ENCODE data around the gene SMARCB1. TPM values are rescaled to one million over a fixed set of nuclear protein-coding genes. Genes with fewer than 3 reads are reported as not detected.

SMARCB1 gene
- total RNA-seq, 3 donors from 2014 or later: 34.6 to 60.2 (median 50.1) TPM

GRCh38 chr22:23816156-23816976 is 29.6 kb downstream of the SMARCB1 start:
- no peaks in the 10 kb centered on the region for H3K4me1 ChIP-seq
- no peak for TF ChIP-seq POLR2AphosphoS5 (IDR thresholded peaks at IDR 0.05)
- TF ChIP-seq POLR2A (IDR thresholded peaks at IDR 0.05): no peak
- no peak for TF ChIP-seq CTCF (IDR thresholded peaks at IDR 0.05)
- no peak for DNase-seq (ENCODE audit: low spot score in 2 of 2)
- peaks cover 7% of the 10 kb centered on the region for H3K36me3 ChIP-seq
- no peak overlapping the region for H3K4me3 ChIP-seq
- H3K9me3 ChIP-seq: no peaks in the 10 kb centered on the region
- no peaks in the 10 kb centered on the region for H3K27me3 ChIP-seq
- no peak overlapping the region for H3K27ac ChIP-seq
- intact Hi-C loops (cut with DNase I; ENCODE audit: low total_unique reads): no loop called here

- Histone ChIP-seq H3K36me3 (peaks cover 7% of the 10 kb centered on the region), H3K27me3 (no peaks in the 10 kb centered on the region), H3K27ac (no peak overlapping the region), H3K4me3 (no peak overlapping the region), H3K9me3 (no peaks in the 10 kb centered on the region), H3K4me1 (no peaks in the 10 kb centered on the region)
- TF ChIP-seq POLR2AphosphoS5 (IDR thresholded peaks at IDR 0.05) (no peak), CTCF (IDR thresholded peaks at IDR 0.05) (no peak), POLR2A (IDR thresholded peaks at IDR 0.05) (no peak)
- intact Hi-C loops (cut with DNase I; ENCODE audit: low total_unique reads): no loop called here
- no peak for DNase-seq (ENCODE audit: low spot score in 2 of 2)
Observed at GRCh38 chr22:23817146-23817545, 30.4 kb downstream of the SMARCB1 start.

GRCh38 chr22:23818541-23818940 is 31.8 kb downstream of the SMARCB1 start:
- TF ChIP-seq POLR2A (IDR thresholded peaks at IDR 0.05): no peak
- no peak for TF ChIP-seq POLR2AphosphoS5 (IDR thresholded peaks at IDR 0.05)
- no peak for TF ChIP-seq CTCF (IDR thresholded peaks at IDR 0.05)
- no peak for DNase-seq (ENCODE audit: low spot score in 2 of 2)
- Histone ChIP-seq H3K27me3 (no peaks in the 10 kb centered on the region), H3K27ac (no peak overlapping the region), H3K4me3 (no peak overlapping the region), H3K9me3 (no peaks in the 10 kb centered on the region), H3K4me1 (no peaks in the 10 kb centered on the region), H3K36me3 (peaks cover 7% of the 10 kb centered on the region)
- intact Hi-C loops (cut with DNase I; ENCODE audit: low total_unique reads): no loop called here

GRCh38 chr22:23820748-23821211 is 34.0 kb downstream of the SMARCB1 start:
- H3K27ac ChIP-seq: peak overlapping the region; percentile 42 to 77
- H3K9me3 ChIP-seq: no peaks in the 10 kb centered on the region
- H3K27me3 ChIP-seq: no peaks in the 10 kb centered on the region
- no peak overlapping the region for H3K4me3 ChIP-seq
- intact Hi-C loops (cut with DNase I; ENCODE audit: low total_unique reads): no loop called here
- no peak for TF ChIP-seq POLR2AphosphoS5 (IDR thresholded peaks at IDR 0.05)
- no peak for TF ChIP-seq CTCF (IDR thresholded peaks at IDR 0.05)
- no peaks in the 10 kb centered on the region for H3K4me1 ChIP-seq
- DNase-seq (ENCODE audit: low spot score in 2 of 2): no peak
- peaks cover 7% of the 10 kb centered on the region for H3K36me3 ChIP-seq

- intact Hi-C loops (cut with DNase I; ENCODE audit: low total_unique reads): no loop called here
- H3K27ac ChIP-seq: peak overlapping the region; percentile 33 to 77
- H3K4me1 ChIP-seq: no peaks in the 10 kb centered on the region
- peak in 1 of 2 donors; percentile 70 for DNase-seq (ENCODE audit: low spot score in 2 of 2)
- no peak overlapping the region for H3K4me3 ChIP-seq
- TF ChIP-seq POLR2A (IDR thresholded peaks at IDR 0.05): no peak
- no peak for TF ChIP-seq CTCF (IDR thresholded peaks at IDR 0.05)
- no peak for TF ChIP-seq POLR2AphosphoS5 (IDR thresholded peaks at IDR 0.05)
- no peaks in the 10 kb centered on the region for H3K9me3 ChIP-seq
- H3K36me3 ChIP-seq: peaks cover 1% of the 10 kb centered on the region
- H3K27me3 ChIP-seq: no peaks in the 10 kb centered on the region
Observed at GRCh38 chr22:23822101-23822671, 35.4 kb downstream of the SMARCB1 start.

Measured in breast epithelium (tissue), 4 donors.